HG02840 (cell line): Measurements from ENCODE around the gene CLIC5.

Experiments
- ATAC-seq: cut with Tn5 transposase; IDR thresholded peaks from one replicate; pipeline ENCODE4 v1.9.1; 2021; ENCODE audit warnings: mild to moderate bottlenecking, moderate library complexity, moderate number of reproducible peaks; ENCODE audit not compliant: unreplicated experiment, low FRiP score

The CLIC5 gene

DNA sequence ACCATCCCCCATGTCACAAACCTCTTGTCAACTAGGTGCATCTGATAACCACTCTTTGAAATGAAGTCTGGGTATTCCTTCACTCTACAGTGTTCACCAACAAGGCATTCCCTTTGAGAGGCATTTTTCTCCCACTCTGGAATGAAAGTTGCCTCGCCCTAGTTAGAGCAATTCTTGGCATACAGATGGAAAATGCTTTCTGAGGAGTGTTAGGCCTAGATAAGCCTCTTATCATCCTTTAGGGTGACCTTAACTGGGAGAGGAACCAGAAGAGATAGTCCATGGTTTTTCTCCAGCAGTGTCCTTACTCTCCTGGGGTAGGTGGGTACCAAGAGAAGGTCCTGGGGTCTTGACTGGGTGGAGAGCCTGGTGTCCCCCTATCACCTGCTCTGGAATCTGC, 14.8 kb downstream of the CLIC5 start:
- no peak for ATAC-seq

DNA sequence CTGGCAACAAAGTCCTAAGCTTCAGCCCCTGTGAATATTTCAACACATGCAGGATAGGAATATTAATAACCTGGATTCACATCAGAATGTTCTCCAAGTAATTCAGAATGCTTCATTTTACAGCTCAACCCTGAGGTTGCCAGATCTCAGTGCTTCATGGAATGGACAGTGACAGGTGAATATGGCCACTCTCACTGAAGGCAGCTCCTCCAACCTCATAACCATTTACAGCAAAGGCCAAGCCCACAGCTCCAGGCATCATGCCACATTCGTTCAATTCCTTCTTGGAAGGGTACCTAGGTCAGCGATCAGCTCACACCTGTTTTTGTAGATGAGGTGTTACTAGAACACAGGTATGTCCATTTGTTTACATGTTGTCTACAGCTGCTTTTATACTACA, 17.1 kb downstream of the CLIC5 start:
- ATAC-seq = no peak

DNA sequence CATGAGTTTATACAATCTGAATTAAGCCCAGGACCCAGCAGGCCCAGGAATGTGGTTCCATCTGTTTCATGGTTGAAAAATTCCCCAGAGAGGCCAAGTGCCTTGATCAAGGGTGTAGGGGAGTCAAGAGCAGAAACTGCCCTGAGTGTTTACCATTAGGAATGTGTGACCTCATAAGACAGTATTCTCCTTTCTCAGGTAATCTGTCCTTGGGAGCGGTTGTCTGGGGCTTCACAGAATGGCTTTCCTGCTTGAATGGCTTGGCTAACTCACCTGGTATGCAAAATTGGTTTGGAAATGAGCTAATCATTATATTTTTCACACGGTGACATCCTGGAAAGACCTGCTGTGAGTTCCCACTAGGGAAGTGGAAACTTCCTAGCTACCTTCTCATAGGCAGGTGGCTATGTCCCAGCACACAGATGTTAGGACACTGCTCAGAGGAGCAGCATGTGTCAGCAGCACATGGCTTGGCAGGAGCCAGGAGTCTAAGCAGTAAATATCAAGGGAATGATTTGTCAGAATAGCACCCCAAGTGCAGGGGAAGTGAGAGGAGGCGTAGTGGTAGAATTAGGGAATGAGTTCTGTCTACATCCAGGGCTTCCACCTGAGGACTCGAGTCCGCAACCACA, 17.7 kb downstream of the CLIC5 start:
- ATAC-seq = no peak

DNA sequence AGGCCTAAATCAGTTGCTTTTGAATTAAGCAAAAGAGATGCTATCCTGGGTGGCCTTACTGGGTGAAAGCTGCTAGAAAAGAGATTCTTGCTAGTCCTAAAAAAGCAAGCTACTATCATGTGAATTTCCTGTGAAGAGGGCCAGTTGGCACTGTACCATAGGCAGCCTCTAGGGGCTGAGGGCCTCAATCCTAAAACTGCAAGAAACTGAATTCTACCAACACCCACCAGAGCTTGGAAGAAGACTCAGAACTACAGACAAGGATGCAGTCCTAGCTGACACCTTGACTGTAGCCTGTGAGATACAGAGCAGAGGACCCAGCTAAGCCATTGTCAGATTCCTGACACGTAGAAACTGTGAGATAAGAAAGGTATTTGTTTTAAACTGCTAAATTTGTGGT, 24.5 kb downstream of the CLIC5 start:
- no peak for ATAC-seq

DNA sequence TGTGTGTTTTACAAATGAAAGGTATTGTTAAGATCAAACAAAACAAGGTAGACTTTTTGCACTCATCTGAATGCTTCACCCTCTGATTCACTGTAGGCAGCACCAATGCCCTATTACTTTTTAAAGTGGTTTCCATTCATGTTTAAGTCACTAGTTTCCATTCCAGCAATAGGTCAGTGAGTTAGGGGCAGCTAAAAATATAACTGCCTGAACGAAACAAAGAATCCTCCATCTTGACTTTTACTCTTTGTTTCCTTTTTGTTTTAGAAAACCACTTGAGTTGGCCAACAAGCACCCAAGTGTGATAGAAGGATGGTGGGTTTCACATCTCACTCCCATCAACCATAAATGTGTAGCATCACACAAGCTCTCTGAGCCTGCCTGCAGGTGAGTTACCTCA, 25.5 kb downstream of the CLIC5 start:
- no peak for ATAC-seq

DNA sequence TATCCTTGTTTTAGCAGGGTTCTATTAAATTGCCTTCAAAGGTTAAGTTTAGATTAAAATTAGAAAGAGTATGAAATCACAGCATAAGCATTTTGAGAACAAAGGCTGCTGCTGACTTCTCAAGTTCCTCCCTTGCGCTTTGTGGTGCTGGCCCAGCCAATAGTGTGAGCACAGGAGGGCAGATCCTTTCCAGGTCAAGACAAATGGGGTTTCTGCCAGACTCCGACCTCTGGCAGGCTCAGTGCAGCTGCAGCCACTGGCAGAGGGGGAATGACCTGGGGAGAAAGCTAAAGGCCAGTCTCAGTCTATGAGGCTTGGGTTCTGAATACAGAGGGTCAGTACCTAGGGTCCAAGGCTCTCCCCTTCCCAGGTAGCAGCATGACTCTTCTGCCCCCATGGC, 27.0 kb downstream of the CLIC5 start:
- no peak for ATAC-seq

DNA sequence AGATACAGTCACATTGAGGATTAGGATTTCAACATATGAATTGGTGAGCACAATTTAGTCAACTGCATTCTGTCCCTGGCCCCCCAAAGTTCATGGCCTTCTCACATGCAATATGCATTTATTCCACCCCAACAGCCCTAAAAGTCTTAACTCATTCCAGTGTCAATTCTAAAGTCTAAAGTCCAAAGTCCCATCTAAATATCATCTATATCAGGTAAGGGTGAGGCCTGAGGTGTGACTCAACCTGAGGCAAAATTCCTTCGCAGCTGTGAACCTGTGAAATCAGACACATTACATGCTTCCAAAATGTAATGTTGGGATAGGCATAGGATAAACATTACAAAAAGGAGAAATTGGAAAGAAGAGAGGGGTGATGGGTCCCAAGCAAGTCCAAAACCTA, 27.8 kb downstream of the CLIC5 start:
- ATAC-seq = no peak

DNA sequence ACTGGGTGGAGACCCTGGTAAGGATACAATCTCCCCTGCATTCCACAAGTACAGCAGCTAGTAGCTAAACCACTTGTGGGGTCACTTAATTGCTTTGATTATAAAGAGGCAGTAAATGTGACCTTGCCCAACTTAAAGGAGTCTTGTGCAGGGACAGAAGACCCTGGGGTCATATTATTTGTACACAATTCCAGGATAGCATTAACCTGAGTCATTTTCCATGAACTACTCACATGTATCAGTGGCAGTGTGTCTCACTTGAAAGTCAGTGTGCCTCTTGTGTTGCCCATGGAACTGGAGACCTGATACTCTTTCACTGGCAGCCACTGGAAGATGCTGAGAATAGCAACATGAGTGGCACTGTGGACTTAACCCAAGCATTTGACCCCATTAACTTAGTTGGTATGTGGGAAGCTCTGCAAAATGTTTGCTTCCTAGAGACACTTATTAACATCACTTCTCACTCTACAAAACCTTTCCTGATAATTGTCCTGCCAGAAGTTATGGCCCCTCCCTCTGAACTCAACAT, 28.9 kb downstream of the CLIC5 start:
- ATAC-seq = no peak

DNA sequence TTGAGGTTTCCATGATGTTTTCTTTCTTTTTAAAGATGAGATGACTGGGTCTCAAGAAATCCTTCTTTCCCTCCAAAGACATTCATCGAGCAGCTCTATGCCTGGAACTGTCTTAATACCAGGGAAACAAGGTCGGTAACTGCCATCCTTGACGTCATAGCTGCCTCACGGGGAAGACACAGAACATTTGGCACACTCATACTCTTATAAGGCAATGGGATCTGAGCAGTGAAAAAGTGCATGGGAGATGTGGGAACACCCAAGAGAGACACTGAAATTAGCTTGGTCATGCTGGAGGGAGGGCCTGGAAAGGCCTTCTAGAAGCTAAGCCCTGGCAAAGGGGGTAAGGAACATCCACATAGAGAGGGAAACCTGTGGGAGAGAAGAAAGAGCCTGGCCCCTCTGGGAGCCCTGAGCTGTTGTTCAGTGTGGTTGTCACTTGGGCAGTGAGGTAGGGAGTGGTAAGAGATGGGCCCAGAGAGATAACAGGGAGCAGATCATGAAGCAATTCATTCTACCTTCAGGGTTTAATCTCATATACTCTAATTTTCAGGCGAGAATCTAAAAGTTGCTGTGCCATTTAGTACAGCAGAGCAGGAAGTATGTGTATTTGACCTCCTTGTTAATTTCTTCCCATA, 30.8 kb downstream of the CLIC5 start:
- no peak for ATAC-seq

DNA sequence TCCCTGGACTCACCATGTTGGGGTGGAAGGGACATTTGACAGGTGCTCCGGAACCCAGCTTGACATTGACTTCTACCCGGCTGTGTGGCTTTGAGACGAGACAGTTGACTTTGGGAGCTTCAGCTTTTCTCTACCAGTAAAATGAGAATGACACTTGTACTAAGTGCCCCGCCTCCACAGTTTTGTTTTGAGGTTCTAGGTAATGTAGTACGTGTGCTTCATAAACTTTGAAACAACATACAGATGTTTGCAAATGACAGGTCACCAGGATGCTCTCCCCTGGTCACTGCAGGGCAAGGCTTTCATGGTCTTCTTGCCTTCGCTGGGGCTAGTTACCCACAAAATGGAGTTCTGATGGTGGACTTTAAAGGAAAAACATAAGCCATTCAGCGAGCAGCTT, 31.3 kb downstream of the CLIC5 start:
- ATAC-seq = no peak

DNA sequence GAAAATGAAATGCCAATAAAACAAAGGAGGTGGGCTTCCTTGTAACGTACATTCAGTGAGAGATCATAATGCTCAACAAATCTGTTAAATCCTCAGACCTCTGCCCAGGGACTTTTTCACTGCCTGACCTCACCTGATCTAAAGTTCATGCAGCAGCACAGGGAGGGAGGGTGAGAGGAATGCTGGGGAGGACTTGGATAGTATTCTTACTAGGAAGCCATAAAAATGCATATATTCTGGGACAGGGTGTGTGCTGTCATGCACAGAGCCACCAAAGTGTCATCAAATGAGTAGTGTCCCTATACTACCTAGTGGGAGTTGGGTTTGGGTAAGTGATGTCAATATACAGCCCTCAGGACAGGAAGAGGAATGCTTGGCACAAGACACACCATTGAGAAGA, 32.6 kb downstream of the CLIC5 start:
- ATAC-seq = no peak

DNA sequence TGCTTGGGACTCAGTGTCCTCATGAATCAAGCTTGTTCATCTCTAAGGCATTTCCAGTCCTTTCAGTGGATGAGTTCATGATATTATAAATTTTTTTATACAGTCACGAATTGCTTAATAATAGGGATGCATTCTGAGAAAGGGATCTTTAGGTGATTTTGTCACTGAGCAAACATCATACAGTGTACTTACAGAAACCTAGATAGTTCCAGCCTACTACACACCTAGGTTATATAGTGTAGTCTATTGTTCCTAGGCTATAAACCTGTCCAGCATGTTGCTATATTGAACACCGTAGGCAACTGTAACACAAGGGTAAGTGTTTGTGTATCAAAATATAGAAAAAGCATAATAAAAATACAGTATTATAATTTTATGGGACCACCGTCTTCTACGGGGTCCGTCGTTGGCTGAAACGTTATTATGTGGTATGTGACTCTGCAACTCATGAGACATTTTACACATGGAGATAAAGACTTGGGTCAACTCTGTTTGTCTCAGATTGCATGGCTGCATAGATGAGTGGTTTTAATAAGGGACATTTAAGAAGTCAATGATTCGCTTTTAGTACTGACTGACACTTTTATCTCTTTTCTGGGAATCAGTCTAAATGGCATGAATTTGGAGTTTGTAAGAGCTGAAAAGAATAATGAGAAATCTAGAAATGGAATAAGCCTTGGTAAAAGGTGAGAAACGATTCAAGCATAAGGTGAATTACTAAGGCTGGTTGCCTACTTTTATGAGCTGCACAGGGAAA, 33.2 kb downstream of the CLIC5 start:
- ATAC-seq = no peak

DNA sequence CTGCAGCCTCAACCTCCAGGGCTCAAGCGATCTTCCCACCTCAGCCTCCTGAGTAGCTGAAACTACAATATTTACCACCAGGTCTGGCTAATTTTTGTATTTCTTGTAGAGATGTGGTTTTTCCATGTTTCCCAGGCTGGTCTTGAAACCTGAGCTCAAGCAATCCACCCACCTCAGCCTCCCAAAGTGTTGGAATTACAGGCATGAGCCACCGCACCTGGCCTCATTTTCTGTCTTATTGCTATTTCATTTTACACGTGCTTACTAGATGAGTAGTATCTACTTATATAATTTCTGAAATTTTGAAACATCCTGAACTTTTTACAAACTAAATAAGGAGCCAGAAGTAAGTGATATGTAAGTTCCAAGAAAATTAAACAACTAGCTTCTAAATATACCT, 34.6 kb downstream of the CLIC5 start:
- ATAC-seq = no peak

DNA sequence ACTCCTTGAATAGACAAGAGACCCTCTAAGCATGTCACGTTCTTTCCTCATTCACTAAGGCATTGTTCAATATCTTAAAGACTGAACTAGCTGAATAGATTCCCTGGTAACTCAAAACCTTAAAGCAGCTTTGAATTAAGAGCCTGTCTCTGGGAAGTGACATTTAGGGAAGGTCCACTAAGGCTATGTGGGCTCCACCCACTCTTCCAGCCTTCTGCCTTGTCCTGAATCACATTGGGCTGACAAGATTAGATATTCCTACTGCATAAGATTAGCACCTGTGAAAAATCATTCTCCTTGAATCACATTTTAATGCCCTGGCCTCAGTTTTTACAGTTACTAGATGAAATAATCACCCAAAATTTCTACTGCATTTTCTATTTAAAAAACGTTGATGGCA, 36.3 kb downstream of the CLIC5 start:
- ATAC-seq = no peak

DNA sequence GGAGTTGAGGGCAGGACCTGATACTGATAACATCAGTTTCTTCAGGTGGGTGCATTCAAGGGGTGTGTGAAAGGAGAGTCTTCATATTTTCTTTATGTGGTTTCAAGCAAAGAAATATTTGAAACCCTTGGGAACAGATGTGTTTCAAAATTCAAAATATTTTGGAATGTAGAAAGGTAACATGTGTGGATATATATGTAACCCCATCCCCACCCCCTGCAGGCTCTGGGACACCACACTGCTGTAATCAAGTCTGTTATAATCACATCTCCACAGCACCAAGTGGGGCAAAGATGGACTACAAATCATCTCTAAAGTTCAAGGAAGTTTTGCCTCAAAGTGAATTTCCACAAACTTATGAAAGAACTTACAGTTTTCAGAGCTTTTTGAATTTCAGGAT, 41.1 kb downstream of the CLIC5 start:
- no peak for ATAC-seq

DNA sequence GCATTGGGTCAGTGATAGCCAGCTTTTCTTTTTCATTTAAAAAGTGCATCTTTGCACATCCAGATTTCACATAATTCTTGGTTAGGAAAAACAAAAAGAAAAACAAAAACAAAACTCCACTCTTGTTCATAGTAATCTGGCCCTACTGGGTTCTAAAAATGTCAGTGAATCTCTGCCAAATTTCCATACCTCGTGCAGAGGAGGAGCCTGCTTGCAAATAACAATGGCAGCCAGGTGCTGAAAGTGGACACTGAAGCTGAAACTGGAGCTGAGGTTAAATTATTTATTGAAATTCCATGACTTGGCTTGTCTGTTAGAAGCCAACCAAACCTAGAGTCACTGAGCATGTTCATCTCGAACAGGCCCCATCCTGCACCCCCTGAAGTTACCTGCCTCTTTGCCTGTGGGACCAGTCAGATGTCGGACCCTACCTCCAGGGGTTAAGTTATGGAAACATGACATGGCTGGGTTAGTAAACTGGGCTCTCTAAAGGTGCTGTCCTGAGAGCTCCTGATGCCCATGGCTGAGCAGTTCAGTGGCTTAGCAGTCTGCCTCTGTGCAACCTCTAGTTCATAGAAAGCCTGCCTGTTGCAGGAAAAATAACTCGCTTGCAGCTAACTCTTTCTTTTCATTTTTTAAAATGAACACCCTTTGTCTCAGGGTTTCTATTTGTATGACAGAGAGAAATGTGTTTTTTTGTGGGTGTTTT, 42.7 kb downstream of the CLIC5 start:
- ATAC-seq = no peak

DNA sequence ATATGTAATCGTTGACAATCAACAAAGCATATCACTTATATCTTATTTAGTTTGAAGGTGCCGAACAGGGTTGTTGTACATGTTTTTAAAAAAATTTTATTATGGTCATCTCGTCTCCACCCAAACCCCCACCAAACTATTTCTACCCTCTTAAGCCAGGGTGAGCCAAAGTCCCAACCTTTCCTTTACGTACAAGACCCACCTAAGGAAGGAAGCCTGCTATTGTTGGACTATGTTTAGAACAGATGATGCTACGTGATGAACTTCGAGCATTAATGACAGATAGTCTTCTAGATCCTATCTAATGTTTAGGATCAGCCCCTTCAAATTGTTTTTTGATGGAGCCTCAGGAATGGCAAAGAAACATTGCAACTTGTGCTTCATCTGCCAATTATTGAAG, 44.4 kb downstream of the CLIC5 start:
- no peak for ATAC-seq

DNA sequence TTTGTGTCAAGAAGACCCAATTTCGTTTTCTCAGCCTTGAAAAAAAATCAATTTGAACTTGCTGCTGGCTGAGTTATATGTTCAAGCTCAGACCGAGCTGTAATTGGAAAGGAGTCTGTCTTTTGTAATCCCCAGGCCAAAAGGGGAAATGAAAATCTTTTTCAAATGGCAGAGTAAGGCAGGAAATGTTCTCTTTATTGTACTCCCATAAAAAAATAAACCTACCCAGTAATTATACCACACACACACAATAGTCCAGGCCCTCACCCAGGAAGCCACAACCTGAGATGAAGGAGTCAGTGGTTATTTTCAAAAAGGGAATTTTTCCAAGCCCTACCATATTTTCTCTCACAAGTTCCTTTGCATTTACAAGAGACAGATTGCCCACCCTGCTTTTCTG, 45.3 kb downstream of the CLIC5 start:
- no peak for ATAC-seq

DNA sequence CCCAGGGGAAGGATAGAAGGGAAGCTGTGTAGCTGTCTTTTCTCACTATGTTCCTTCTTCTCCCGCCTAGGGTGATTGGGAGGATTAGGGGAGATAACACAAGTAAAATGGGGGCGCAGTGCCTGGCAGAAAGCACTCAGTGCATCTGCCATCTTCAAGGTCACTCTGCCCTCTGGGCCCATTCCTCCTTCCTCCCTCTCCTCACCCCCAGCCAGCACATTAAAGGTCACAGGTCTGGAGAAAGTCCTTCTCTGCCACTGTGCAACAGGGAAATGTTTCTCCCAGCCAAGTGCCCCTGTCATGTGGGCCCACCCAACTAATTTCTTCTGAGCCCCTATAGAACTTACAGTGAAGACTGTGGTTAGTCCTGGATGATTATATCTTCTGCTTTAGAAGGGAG, 45.8 kb downstream of the CLIC5 start:
- ATAC-seq = no peak

DNA sequence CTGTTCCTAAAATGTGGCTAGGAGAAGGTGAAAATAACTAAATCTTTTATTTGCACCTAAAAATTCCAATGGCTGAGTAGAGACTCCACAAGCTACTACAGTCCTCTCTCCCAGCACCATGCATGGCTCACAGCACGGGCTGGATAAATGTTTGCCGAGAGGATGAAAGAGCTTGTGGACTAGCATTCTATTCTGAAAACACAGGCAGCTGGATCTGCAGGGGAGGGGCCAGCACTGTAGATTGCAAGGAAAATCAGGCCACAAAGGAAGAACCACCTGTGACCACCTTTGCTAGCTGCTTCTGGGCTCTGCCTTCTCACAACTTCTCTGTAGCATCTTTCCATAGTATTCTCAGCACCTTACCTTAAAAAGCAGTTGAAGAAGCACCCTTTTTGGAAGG, 46.6 kb downstream of the CLIC5 start:
- no peak for ATAC-seq

DNA sequence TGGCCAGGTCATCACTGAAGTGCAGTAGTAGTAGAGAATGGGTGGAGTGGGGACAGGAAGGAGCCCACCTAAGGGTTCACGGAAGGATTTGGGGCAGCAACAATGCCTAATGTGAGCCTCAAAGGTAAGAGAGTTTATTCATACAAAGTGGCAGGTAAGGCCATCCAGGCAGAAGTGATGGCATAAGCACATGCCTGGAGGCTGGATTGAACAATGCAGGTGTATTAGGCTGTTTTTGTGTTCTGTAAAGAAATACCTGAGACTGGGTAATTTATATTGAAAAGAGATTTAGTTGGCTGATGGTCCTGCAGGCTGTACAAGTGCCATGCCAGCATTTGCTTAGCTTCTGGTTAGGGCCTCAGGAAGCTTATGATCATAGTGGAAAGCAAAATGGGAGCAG, 48.3 kb downstream of the CLIC5 start:
- no peak for ATAC-seq
